HepG2 (cell line): ENCODE measurements around the gene HECTD1. TPM values are rescaled to one million over a fixed set of nuclear protein-coding genes. Genes with fewer than 3 reads are reported as not detected.
"Not testable (repeated sequence)": the region's sequence is repeated elsewhere in the genome, so short reads cannot be mapped to it uniquely, and the experiment has no call there.

Source experiments
- ATAC-seq: fragments of 200-7000 bp; cut with Tn5 transposase; 3 replicates; pipeline ENCODE4 v1.9.1; 2020; ENCODE audit warnings: mild to moderate bottlenecking, moderate library complexity
- BruUV-seq: library from RNA; stranded (reverse); fragments of 400-500 nt; replicated peaks from 2 replicates; lab custom pipeline; 2021; lab: Mats Ljungman, UMichigan
- CTCF ChIA-PET: fragments of 300-600 bp; formaldehyde crosslinking; extraction: SDS; loops from one replicate; lab custom pipeline; 2021; ENCODE audit warnings: low total read pairs, inconsistent platforms, low intra/inter-chr PET ratio; lab: Yijun Ruan, JAX
- POLR2A ChIA-PET: fragments of 350-600 bp; sonication (Branson Sonifier 250); formaldehyde crosslinking; loops from one replicate; lab custom pipeline; 2020; ENCODE audit warnings: antibody characterized with exemption, inconsistent platforms; lab: Yijun Ruan, JAX
- DNase-seq: peaks from one replicate; pipeline ENCODE4 v3.0.0-alpha.2; 2015; ENCODE audit warnings: low spot score
- FAIRE-seq: peaks from 3 replicates; lab custom pipeline; 2011; peaks lifted over from hg19 to GRCh38; lab: Jason Lieb, UNC
- H2AFZ ChIP-seq: one replicate; pipeline ENCODE4 v1.6.1; 2011; ENCODE audit warnings: low read length, inconsistent platforms
- H3K27ac ChIP-seq: fragments of 300-600 bp; 3 replicates; pipeline ENCODE4 v1.8.0; 2011; ENCODE audit warnings: mixed run types, mild to moderate bottlenecking, mixed read lengths, low read length, inconsistent platforms; ENCODE audit not compliant: insufficient read depth; ENCODE audit errors: extremely low read length
- H3K27me3 ChIP-seq, 2 experiments: fragments of 200-600 bp in 1 of 2; 2 replicates in 1 of 2; 3 replicates in 1 of 2; pipeline versions ENCODE4 v1.6.0 to v1.8.0; 2011; ENCODE audit warnings: low read length in 2 of 2, mild to moderate bottlenecking in 2 of 2, moderate library complexity in 2 of 2, inconsistent platforms in 1 of 2; ENCODE audit not compliant: insufficient read depth in 2 of 2, control insufficient read depth in 1 of 2
- H3K36me3 ChIP-seq, 2 experiments: fragments of 200-600 bp in 1 of 2; replicated peaks in 1 of 2; 2 replicates in 1 of 2; 3 replicates in 1 of 2; pipeline versions ENCODE4 v1.5.1 to v1.8.0; 2011; ENCODE audit warnings: low read length in 2 of 2, inconsistent platforms in 1 of 2; ENCODE audit not compliant: insufficient read depth in 2 of 2, control insufficient read depth in 1 of 2
- H3K4me1 ChIP-seq: 2 replicates; pipeline ENCODE4 v1.5.1; 2012; ENCODE audit warnings: low read length, inconsistent platforms; ENCODE audit not compliant: insufficient read depth
- H3K4me2 ChIP-seq: 2 replicates; pipeline ENCODE4 v1.6.0; 2011; ENCODE audit warnings: low read depth, low read length, inconsistent platforms
- H3K4me3 ChIP-seq, 3 experiments: fragments of 200-600 bp in 1 of 3; sonication (generic), shearing (Covaris generic) in 1 of 3; replicated peaks in 1 of 3; 2 replicates each; pipeline ENCODE4 v1.5.1; 2011 to 2016; ENCODE audit warnings: low read length in 3 of 3, inconsistent platforms in 2 of 3, low read depth in 2 of 3, mild to moderate bottlenecking in 2 of 3, control low read depth in 1 of 3, mixed read lengths in 1 of 3; ENCODE audit not compliant: insufficient read depth in 1 of 3
- H3K79me2 ChIP-seq: one replicate; pipeline ENCODE4 v1.6.1; 2011; ENCODE audit warnings: low read length, inconsistent platforms; ENCODE audit not compliant: insufficient read depth
- H3K9ac ChIP-seq: 2 replicates; pipeline ENCODE4 v1.6.0; 2011; ENCODE audit warnings: mild to moderate bottlenecking, low read depth, low read length, inconsistent platforms; ENCODE audit not compliant: insufficient read depth
- H3K9me3 ChIP-seq: 2 replicates; pipeline ENCODE4 v1.5.1; 2012; ENCODE audit warnings: mild to moderate bottlenecking, low read length
- H4K20me1 ChIP-seq: 2 replicates; pipeline ENCODE4 v1.6.0; 2011; ENCODE audit warnings: inconsistent platforms, mild to moderate bottlenecking, low read length, moderate library complexity; ENCODE audit not compliant: insufficient read depth
- ADNP ChIP-seq: sonication (generic); formaldehyde crosslinking; IDR thresholded peaks from 2 replicates; pipeline ENCODE4 v1.4.0; 2020; ENCODE audit warnings: missing genetic modification reagents
- CHD4 ChIP-seq: fragments of 200-600 bp; sonication (generic); IDR thresholded peaks from 2 replicates; pipeline ENCODE4 v1.7.0; 2017; ENCODE audit warnings: mild to moderate bottlenecking, low read length, borderline replicate concordance
- KDM1A ChIP-seq: IDR thresholded peaks from 2 replicates; pipeline ENCODE4 v1.6.1; 2016; ENCODE audit warnings: missing compliant biosample characterization
- MED1 ChIP-seq: sonication (generic); formaldehyde crosslinking; IDR thresholded peaks from 2 replicates; pipeline ENCODE4 v1.4.0; 2020; ENCODE audit warnings: missing genetic modification reagents
- ZMYM3 ChIP-seq: sonication (generic); formaldehyde crosslinking; IDR thresholded peaks from 2 replicates; pipeline ENCODE4 v1.5.1; 2020; ENCODE audit warnings: mild to moderate bottlenecking, missing genetic modification reagents
- ZMYM4 ChIP-seq: sonication (generic); formaldehyde crosslinking; IDR thresholded peaks from 2 replicates; pipeline ENCODE4 v1.8.1; 2023; ENCODE audit warnings: mild to moderate bottlenecking, missing genetic modification reagents
- ZNF260 ChIP-seq: sonication (generic); formaldehyde crosslinking; IDR thresholded peaks from 2 replicates; pipeline ENCODE4 v1.4.0; 2020; ENCODE audit warnings: missing genetic modification reagents, low read depth, mild to moderate bottlenecking, borderline replicate concordance
- ZSCAN31 ChIP-seq: sonication (generic); formaldehyde crosslinking; IDR thresholded peaks from 2 replicates; pipeline ENCODE4 v1.5.0; 2020; ENCODE audit warnings: low read depth, mild to moderate bottlenecking, missing genetic modification reagents
- WGBS: methylation state at CpG from one replicate; pipeline ENCODE4 v1.1.6; 2017; ENCODE audit warnings: low lambda C conversion rate; 5-methylcytosine and 5-hydroxymethylcytosine counted together
- in situ Hi-C: cut with HindIII; loops from 2 replicates; pipeline ENCODE4 v1.10.0; 2017; ENCODE audit warnings: low pct_unique_long_range_greater_than_20kb; ENCODE audit not compliant: extremely low pct_ligation_motif_present
- intact Hi-C: fragments of 100-400 bp; cut with micrococcal nuclease; formaldehyde crosslinking; loops from one replicate; pipeline ENCODE4 v1.10.0; 2022; ENCODE audit not compliant: unreplicated experiment
- polyA plus RNA-seq, 8 experiments: library from polyadenylated mRNA; depleted of rRNA in 3 of 8; stranded (reverse) in 7 of 8; unstranded in 1 of 8; fragments of >200 nt; fragmentation: Illumina TruSeq in 4 of 8; extraction: Trizol in 4 of 8; gene quantifications; 2 replicates each; pipeline versions ENCODE4 v1.2.1 to v1.2.3, GENCODE V29; 2011 to 2016; ENCODE audit warnings: low read depth in 4 of 8, missing spikeins in 1 of 8, mixed read lengths in 1 of 8; ENCODE audit not compliant: insufficient read depth in 1 of 8
- total RNA-seq, 5 experiments: library from RNA; depleted of rRNA; stranded (reverse); fragments of >200 nt; fragmentation: Illumina TruSeq; extraction: Trizol; gene quantifications; 2 replicates each; pipeline ENCODE4 v1.2.3, GENCODE V29; 2016; ENCODE audit warnings: low read depth in 1 of 5
- TF ChIP-seq, protein P1 (sequence below): sonication (generic); formaldehyde crosslinking; IDR thresholded peaks from 2 replicates; pipeline ENCODE4 v1.5.0; 2020; ENCODE audit warnings: mild to moderate bottlenecking, missing genetic modification reagents, borderline replicate concordance

HECTD1 gene
- total and polyA plus RNA-seq, 2 of the 13 experiments (the other 11 are each of a cell fraction or from before 2014, with no cell fraction given), result 312 to 560 TPM

DNA sequence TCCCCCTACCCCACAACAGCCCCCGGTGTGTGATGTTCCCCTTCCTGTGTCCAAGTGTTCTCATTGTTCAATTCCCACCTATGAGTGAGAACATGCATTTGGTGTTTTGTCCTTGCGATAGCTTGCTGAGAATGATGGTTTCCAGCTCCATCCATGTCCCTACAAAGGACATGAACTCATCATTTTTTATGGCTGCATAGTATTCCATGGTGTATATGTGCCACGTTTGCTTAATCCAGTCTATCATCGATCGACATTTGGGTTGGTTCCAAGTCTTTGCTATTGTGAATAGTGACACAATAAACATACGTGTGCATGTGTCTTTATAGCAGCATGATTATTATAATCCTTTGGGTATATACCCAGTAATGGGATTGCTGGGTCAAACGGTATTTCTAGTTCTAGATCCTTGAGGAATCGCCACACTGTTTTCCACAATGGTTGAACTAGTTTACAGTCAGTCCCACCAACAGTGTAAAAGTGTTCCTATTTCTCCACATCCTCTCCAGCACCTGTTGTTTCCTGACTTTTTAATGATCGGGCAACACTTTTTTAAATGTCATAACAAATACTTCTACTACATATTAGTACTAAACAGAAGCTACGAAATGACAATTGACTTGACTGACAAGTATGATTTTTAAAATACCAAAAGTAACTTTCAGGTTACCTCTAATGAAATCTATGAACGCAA is 3.5 kb downstream of the HECTD1 start:
- H3K9ac ChIP-seq, H2AFZ ChIP-seq, CTCF ChIA-PET, ATAC-seq, POLR2A ChIA-PET, DNase-seq, BruUV-seq, FAIRE-seq, H3K9me3 ChIP-seq, H3K27me3 ChIP-seq, in situ Hi-C loops, H3K27ac ChIP-seq: not testable (repeated sequence)
- peaks cover 82% of the 10 kb centered on the region for H3K79me2 ChIP-seq
- peaks cover 9 to 37% of the 10 kb centered on the region in 2 experiments for H3K36me3 ChIP-seq
- H4K20me1 ChIP-seq, result peaks cover 30% of the 10 kb centered on the region
- H3K4me1 ChIP-seq, result peaks cover 66% of the 10 kb centered on the region
- peak overlapping the region in 1 of 3 experiments; percentile 89; a peak in 1 of 6 replicates for H3K4me3 ChIP-seq
- peak overlapping the region; percentile 82 for H3K4me2 ChIP-seq
- intact Hi-C loops, result loop anchor here (2.0 to 10.0 kb wide), 2 partner anchors 123 to 1001 kb away; partner anchors contain the start of genes RNU6-7 and RNU6-8
- 97% methylated on average over 11 of the region's 11 CpGs for WGBS
- TF ChIP-seq CHD4, result 0 out of 2 replicates have a peak, but pooled peaks have one; percentile 36
- TF ChIP-seq KDM1A, result 0 out of 2 replicates have a peak, but pooled peaks have one; percentile 27
- peak; percentile 88 for TF ChIP-seq ZMYM3 (CRISPR knock-in tag)
- peak; percentile 10; the same call in 1 of the 2 replicates for TF ChIP-seq MED1
- TF ChIP-seq, protein P1, sequence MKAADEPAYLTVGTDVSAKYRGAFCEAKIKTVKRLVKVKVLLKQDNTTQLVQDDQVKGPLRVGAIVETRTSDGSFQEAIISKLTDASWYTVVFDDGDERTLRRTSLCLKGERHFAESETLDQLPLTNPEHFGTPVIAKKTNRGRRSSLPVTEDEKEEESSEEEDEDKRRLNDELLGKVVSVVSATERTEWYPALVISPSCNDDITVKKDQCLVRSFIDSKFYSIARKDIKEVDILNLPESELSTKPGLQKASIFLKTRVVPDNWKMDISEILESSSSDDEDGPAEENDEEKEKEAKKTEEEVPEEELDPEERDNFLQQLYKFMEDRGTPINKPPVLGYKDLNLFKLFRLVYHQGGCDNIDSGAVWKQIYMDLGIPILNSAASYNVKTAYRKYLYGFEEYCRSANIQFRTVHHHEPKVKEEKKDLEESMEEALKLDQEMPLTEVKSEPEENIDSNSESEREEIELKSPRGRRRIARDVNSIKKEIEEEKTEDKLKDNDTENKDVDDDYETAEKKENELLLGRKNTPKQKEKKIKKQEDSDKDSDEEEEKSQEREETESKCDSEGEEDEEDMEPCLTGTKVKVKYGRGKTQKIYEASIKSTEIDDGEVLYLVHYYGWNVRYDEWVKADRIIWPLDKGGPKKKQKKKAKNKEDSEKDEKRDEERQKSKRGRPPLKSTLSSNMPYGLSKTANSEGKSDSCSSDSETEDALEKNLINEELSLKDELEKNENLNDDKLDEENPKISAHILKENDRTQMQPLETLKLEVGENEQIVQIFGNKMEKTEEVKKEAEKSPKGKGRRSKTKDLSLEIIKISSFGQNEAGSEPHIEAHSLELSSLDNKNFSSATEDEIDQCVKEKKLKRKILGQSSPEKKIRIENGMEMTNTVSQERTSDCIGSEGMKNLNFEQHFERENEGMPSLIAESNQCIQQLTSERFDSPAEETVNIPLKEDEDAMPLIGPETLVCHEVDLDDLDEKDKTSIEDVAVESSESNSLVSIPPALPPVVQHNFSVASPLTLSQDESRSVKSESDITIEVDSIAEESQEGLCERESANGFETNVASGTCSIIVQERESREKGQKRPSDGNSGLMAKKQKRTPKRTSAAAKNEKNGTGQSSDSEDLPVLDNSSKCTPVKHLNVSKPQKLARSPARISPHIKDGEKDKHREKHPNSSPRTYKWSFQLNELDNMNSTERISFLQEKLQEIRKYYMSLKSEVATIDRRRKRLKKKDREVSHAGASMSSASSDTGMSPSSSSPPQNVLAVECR, result 0 out of 2 replicates have a peak, but pooled peaks have one; percentile 25
- TF ChIP-seq ZNF260 (CRISPR knock-in tag), result 0 out of 2 replicates have a peak, but pooled peaks have one; percentile 44
- TF ChIP-seq ZSCAN31 (CRISPR knock-in tag), result 0 out of 2 replicates have a peak, but pooled peaks have one; percentile 40
- TF ChIP-seq ADNP (CRISPR knock-in tag), result 0 out of 2 replicates have a peak, but pooled peaks have one; percentile 46
- TF ChIP-seq ZMYM4 (CRISPR knock-in tag), result 0 out of 2 replicates have a peak, but pooled peaks have one; percentile 14
